ENCODE data around the gene NR4A3. TPM values are rescaled to one million over a fixed set of nuclear protein-coding genes. Genes with fewer than 3 reads are reported as not detected.

NR4A3 gene
- total RNA-seq, 1 donor from 2014 or later = 6.2 TPM

DNA sequence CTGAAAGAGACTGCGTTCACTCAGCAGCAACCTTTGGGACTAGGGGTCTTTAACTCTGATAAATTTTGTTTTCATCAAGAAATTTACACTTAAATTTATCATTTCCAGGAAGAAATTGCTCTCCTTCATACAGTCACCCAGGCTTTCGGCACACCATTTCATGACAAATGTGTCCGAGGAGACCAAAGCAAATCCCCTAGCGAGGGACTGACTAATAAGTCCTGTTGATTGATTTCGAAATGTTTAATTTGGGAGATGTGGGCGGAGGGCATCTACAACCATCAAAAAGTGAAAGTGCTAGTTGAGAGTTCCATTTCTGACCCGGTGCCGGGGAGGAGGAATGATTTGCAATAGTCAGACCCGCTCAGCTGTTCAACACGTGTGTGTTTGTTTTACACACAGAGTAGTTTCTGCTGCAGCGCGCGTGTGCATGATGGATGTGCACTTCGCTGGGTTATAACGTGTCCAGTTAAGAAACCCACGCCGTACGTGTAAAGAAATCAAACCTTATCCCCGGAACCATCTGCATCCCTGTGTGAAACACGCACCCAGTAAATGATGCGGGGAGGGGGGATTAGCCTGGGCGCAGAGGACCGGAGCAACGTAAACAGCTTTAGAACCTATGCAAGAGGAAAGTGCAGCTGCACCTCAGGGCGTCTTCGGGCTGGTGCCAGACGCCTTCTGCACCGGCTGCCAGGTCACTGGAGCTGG, 845 bp upstream of the NR4A3 start:
- TF ChIP-seq, protein P1, sequence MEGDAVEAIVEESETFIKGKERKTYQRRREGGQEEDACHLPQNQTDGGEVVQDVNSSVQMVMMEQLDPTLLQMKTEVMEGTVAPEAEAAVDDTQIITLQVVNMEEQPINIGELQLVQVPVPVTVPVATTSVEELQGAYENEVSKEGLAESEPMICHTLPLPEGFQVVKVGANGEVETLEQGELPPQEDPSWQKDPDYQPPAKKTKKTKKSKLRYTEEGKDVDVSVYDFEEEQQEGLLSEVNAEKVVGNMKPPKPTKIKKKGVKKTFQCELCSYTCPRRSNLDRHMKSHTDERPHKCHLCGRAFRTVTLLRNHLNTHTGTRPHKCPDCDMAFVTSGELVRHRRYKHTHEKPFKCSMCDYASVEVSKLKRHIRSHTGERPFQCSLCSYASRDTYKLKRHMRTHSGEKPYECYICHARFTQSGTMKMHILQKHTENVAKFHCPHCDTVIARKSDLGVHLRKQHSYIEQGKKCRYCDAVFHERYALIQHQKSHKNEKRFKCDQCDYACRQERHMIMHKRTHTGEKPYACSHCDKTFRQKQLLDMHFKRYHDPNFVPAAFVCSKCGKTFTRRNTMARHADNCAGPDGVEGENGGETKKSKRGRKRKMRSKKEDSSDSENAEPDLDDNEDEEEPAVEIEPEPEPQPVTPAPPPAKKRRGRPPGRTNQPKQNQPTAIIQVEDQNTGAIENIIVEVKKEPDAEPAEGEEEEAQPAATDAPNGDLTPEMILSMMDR (IDR thresholded peaks at IDR 0.05; ENCODE audit: borderline replicate concordance) = no peak
- Histone ChIP-seq H3K27ac (replicated peaks) (peak overlapping the region; percentile 99), H3K36me3 (no peaks in the 10 kb centered on the region), H3K27me3 (ENCODE audit: low read depth) (peaks cover 18% of the 10 kb centered on the region), H3K9me3 (replicated peaks) (no peaks in the 10 kb centered on the region), H3K4me1 (peaks cover 72% of the 10 kb centered on the region), H3K4me3 (peak overlapping the region; percentile 84)
- intact Hi-C loops (cut with micrococcal nuclease) = no loop called here
- peak; percentile 48 for DNase-seq

DNA sequence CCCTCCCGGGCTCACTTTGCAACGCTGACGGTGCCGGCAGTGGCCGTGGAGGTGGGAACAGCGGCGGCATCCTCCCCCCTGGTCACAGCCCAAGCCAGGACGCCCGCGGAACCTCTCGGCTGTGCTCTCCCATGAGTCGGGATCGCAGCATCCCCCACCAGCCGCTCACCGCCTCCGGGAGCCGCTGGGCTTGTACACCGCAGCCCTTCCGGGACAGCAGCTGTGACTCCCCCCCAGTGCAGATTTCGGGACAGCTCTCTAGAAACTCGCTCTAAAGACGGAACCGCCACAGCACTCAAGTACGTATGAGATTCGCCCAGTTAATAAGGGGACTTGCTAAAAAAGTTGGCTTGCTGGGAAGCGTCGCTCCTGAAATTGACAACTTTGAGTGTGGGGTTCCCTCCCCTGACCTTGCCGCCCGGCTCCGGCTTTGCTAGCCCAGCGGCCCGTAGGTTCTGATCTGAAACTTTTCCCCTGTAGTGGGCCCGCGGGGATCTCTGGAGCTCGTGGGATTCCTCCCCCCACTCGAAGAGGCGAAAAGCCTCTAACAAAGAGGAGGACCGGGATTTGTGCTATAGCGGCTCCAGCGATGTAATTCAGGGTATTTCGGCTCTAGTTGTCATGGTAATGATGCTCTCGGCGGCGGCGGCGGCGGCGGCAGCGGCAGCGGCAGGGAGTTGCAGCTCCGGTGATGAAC, 572 bp downstream of the NR4A3 start:
- H3K4me3 ChIP-seq = peak overlapping the region; percentile 84
- TF ChIP-seq, protein P1 (IDR thresholded peaks at IDR 0.05; ENCODE audit: borderline replicate concordance) = no peak
- peak overlapping the region; percentile 99 for H3K27ac ChIP-seq (replicated peaks)
- no peaks in the 10 kb centered on the region for H3K9me3 ChIP-seq (replicated peaks)
- H3K36me3 ChIP-seq = no peaks in the 10 kb centered on the region
- intact Hi-C loops (cut with micrococcal nuclease) = no loop called here
- peaks cover 30% of the 10 kb centered on the region for H3K27me3 ChIP-seq (ENCODE audit: low read depth)
- DNase-seq = peak; percentile 32
- H3K4me1 ChIP-seq = peaks cover 72% of the 10 kb centered on the region

DNA sequence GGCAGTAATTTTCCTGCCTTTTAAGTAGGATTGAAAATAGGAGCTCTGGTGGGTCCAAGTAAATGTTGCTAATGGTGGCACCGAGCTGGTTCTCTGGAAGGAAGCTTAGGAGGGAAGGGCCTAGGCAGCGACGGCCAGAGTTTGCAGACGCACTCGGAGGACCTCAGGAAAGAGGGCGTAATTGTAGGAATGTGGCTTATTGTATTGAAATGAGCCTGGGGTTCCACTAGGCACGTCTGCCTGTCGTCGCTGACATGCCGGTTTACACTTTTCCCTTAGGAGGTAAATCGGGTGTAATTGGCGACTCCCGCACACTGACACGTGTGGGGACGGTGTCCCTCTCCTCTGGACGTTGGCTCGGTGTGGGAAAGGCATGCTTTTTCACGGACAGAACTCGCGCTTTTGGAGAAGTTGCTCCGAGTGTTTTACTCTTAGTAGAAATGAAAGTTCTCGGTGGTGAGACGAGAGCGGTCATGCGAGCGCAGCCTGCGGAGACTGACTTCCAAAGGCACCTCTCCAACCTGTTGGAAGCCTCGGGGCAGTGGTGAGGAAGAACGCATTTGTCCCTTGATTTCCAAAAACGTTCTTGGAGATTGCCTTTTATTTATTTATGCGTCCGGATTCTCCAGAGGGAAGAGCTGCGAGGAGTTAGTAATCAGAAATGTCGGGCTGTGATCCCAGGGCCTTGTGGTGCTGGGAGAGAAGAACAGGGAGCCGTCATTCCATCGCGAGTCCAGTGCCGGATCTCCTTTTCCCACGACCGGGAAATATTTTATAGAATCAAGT, 1.3 kb downstream of the NR4A3 start:
- H3K4me3 ChIP-seq = peak overlapping the region; percentile 84
- intact Hi-C loops (cut with micrococcal nuclease) = no loop called here
- no peaks in the 10 kb centered on the region for H3K36me3 ChIP-seq
- TF ChIP-seq, protein P1 (IDR thresholded peaks at IDR 0.05; ENCODE audit: borderline replicate concordance) = no peak
- H3K4me1 ChIP-seq = peaks cover 72% of the 10 kb centered on the region
- peaks cover 37% of the 10 kb centered on the region for H3K27me3 ChIP-seq (ENCODE audit: low read depth)
- DNase-seq = no peak
- H3K27ac ChIP-seq (replicated peaks) = peak overlapping the region; percentile 99
- no peaks in the 10 kb centered on the region for H3K9me3 ChIP-seq (replicated peaks)

DNA sequence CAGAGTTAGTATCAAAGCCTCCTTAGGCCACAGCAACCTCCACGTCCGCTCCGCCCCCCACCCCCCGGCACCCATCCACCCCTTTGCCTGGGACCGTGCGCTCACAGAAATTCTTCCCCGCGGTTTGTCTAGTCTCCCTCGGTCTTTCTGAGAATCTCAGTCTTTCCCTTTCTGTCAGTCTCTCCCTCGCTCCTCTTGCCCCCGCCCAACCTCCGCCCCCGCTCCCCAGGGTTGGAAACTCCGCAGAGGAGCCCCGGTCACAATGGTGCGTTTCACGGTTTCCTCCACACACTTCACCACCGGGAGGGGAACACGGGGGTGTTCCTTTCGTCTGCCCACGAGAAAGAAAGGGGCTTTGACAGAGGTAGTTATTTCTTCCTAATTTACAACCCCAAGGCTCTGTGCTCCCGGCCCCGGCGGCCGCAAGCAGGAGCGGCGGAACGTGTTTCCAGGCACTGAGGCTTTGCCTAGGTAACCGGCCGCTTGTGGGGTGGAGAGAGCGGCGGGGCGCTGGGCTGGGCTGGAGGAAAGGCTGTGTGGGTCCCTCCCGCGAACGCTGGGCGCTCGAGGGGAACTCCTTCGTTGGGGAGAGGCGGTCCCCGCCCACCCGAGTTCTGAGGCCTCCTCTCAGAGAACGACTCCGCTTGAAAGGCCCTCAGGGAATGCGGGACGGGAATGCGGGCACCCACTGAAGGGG, 2.1 kb downstream of the NR4A3 start:
- Histone ChIP-seq H3K4me3 (peak overlapping the region; percentile 84), H3K27ac (replicated peaks) (peak overlapping the region; percentile 99), H3K27me3 (ENCODE audit: low read depth) (peaks cover 45% of the 10 kb centered on the region), H3K4me1 (peaks cover 65% of the 10 kb centered on the region), H3K36me3 (no peaks in the 10 kb centered on the region), H3K9me3 (replicated peaks) (no peaks in the 10 kb centered on the region)
- TF ChIP-seq, protein P1 (IDR thresholded peaks at IDR 0.05; ENCODE audit: borderline replicate concordance) = no peak
- intact Hi-C loops (cut with micrococcal nuclease) = no loop called here
- peak; percentile 17 for DNase-seq

All from left ventricle myocardium inferior (tissue), 1 donor.